ENCODE measurements around the gene ATP6V0B. TPM values are rescaled to one million over a fixed set of nuclear protein-coding genes. Genes with fewer than 3 reads are reported as not detected.
A peak's percentile ranks its signal among the peaks of the same experiment; 100 is the strongest.

Gene ATP6V0B
- total and polyA plus RNA-seq, 2 of the 13 experiments (the other 11 are each of a cell fraction or from before 2014, with no cell fraction given) = 157 to 161 TPM

- no peak for TF ChIP-seq PRDM4 (CRISPR knock-in tag; IDR thresholded peaks at IDR 0.05; ENCODE audit: borderline replicate concordance)
- TF ChIP-seq ZNF501 (CRISPR knock-in tag; IDR thresholded peaks at IDR 0.05) = peak; percentile 70
- peak; percentile 40; the same call in 1 of the 2 replicates for TF ChIP-seq ZFP90 (CRISPR knock-in tag; IDR thresholded peaks at IDR 0.05; ENCODE audit: borderline replicate concordance)
- no peak for TF ChIP-seq ATF7 (IDR thresholded peaks at IDR 0.05)
- TF ChIP-seq ATF7 (CRISPR knock-in tag; IDR thresholded peaks at IDR 0.05) = no peak
- TF ChIP-seq ZNF879 (CRISPR knock-in tag; IDR thresholded peaks at IDR 0.05) = peak; percentile 74; the same call in 1 of the 2 replicates
- TF ChIP-seq ZNF20 (CRISPR knock-in tag; IDR thresholded peaks at IDR 0.05) = no peak
- TF ChIP-seq ZNF556 (CRISPR knock-in tag; IDR thresholded peaks at IDR 0.05; ENCODE audit: borderline replicate concordance) = peak; percentile 67; the same call in 1 of the 2 replicates
- no peak for TF ChIP-seq ZNF280B (CRISPR knock-in tag; IDR thresholded peaks at IDR 0.05; ENCODE audit: borderline replicate concordance)
- 0 out of 2 replicates have a peak, but pooled peaks have one; percentile 25 for TF ChIP-seq ZNF136 (CRISPR knock-in tag; IDR thresholded peaks at IDR 0.05; ENCODE audit: low read depth)
- TF ChIP-seq SMAD3 (CRISPR knock-in tag; IDR thresholded peaks at IDR 0.05) = no peak
- TF ChIP-seq ZNF558 (CRISPR knock-in tag; IDR thresholded peaks at IDR 0.05; ENCODE audit: borderline replicate concordance) = no peak
- no peak for TF ChIP-seq SIX1 (CRISPR knock-in tag; IDR thresholded peaks at IDR 0.05; ENCODE audit: borderline replicate concordance)
- no peak for TF ChIP-seq ZNF83 (CRISPR knock-in tag; IDR thresholded peaks at IDR 0.05; ENCODE audit: borderline replicate concordance)
- no peak for TF ChIP-seq ZNF629 (CRISPR knock-in tag; conservative IDR thresholded peaks at IDR 0.05)
- TF ChIP-seq TEAD3 (CRISPR knock-in tag; optimal IDR thresholded peaks at IDR 0.05; ENCODE audit: borderline replicate concordance) = no peak
- peak; percentile 76; the same call in 1 of the 2 replicates for TF ChIP-seq MYC (CRISPR knock-in tag; IDR thresholded peaks at IDR 0.05; ENCODE audit: borderline replicate concordance)
- no peak for TF ChIP-seq ZNF24 (IDR thresholded peaks at IDR 0.05)
- no peak for TF ChIP-seq CEBPG (CRISPR knock-in tag; IDR thresholded peaks at IDR 0.05)
- TF ChIP-seq KDM4B (CRISPR knock-in tag; IDR thresholded peaks at IDR 0.05) = no peak
- no peak for TF ChIP-seq MAFF (IDR thresholded peaks at IDR 0.05; ENCODE audit: low read depth, low read length)
- TF ChIP-seq ERF (CRISPR knock-in tag; IDR thresholded peaks at IDR 0.05) = peak; percentile 30; the same call in 1 of the 2 replicates
- TF ChIP-seq TFDP2 (CRISPR knock-in tag; IDR thresholded peaks at IDR 0.05) = 0 out of 2 replicates have a peak, but pooled peaks have one; percentile 6
- TF ChIP-seq IKZF5 (CRISPR knock-in tag; IDR thresholded peaks at IDR 0.05) = 0 out of 2 replicates have a peak, but pooled peaks have one; percentile 21
- TF ChIP-seq TCF7 (IDR thresholded peaks at IDR 0.05; ENCODE audit: low read depth) = no peak
Measured at GRCh38 chr1:43991476-43992231, 16.9 kb downstream of the ATP6V0B start, which contains the start of gene CCDC24 (continued).

Measured in HepG2 (cell line).